Fibroblast of lung (primary cell): ENCODE data around the gene UHRF1. TPM values are rescaled to one million over a fixed set of nuclear protein-coding genes. Genes with fewer than 3 reads are reported as not detected.

Source experiments
- DNase-seq, 2 donors: peaks; one replicate each; pipeline versions ENCODE4 v3.0.0 to v3.0.0-alpha.2; 2010; ENCODE audit warnings: low read depth in 2 of 2
- H2AFZ ChIP-seq: 2 replicates; pipeline ENCODE4 v1.5.1; 2012; ENCODE audit warnings: low read length, control low read depth, inconsistent platforms
- H3K27ac ChIP-seq: 2 replicates; pipeline ENCODE4 v1.5.1; 2011; ENCODE audit warnings: low read length, control low read depth; ENCODE audit not compliant: insufficient read depth
- H3K27me3 ChIP-seq: 2 replicates; pipeline ENCODE4 v1.5.1; 2011; ENCODE audit warnings: mild to moderate bottlenecking, low read length; ENCODE audit not compliant: control insufficient read depth, insufficient read depth
- H3K36me3 ChIP-seq: 2 replicates; pipeline ENCODE4 v1.5.1; 2011; ENCODE audit warnings: low read length; ENCODE audit not compliant: control insufficient read depth, insufficient read depth
- H3K4me1 ChIP-seq: 2 replicates; pipeline ENCODE4 v1.5.1; 2011; ENCODE audit warnings: low read length; ENCODE audit not compliant: control insufficient read depth, insufficient read depth; ENCODE audit errors: extremely low read depth
- H3K4me2 ChIP-seq: 2 replicates; pipeline ENCODE4 v1.5.1; 2011; ENCODE audit warnings: low read length, control low read depth; ENCODE audit not compliant: insufficient read depth; ENCODE audit errors: extremely low read depth
- H3K4me3 ChIP-seq, 4 experiments: fragments of 200-600 bp in 1 of 4; sonication (generic) in 1 of 4; replicated peaks in 1 of 4; 2 replicates each; pipeline ENCODE4 v1.5.1; 2011 to 2016; ENCODE audit warnings: low read length in 4 of 4, low read depth in 3 of 4, mild to moderate bottlenecking in 3 of 4, control low read depth in 2 of 4, inconsistent platforms in 1 of 4, mixed read lengths in 1 of 4; ENCODE audit not compliant: insufficient read depth in 1 of 4; ENCODE audit errors: control extremely low read depth in 1 of 4
- H3K79me2 ChIP-seq: 2 replicates; pipeline ENCODE4 v1.5.1; 2012; ENCODE audit warnings: mild to moderate bottlenecking, low read length, inconsistent platforms; ENCODE audit not compliant: control insufficient read depth, insufficient read depth
- H3K9ac ChIP-seq: 2 replicates; pipeline ENCODE4 v1.5.1; 2011; ENCODE audit warnings: mild to moderate bottlenecking, low read length, control low read depth; ENCODE audit not compliant: insufficient read depth
- H3K9me3 ChIP-seq: 2 replicates; pipeline ENCODE4 v1.5.1; 2012; ENCODE audit warnings: low read depth, low read length; ENCODE audit not compliant: control insufficient read depth, insufficient read depth
- H4K20me1 ChIP-seq: 2 replicates; pipeline ENCODE4 v1.5.1; 2011; ENCODE audit warnings: low read length; ENCODE audit not compliant: control insufficient read depth, insufficient read depth; ENCODE audit errors: extremely low read depth
- EZH2 ChIP-seq: IDR thresholded peaks from 2 replicates; pipeline ENCODE4 v1.5.1; 2012; ENCODE audit warnings: low read length, control low read depth, mild to moderate bottlenecking; ENCODE audit errors: missing control alignments
- polyA plus RNA-seq, 2 donors: library from polyadenylated mRNA; depleted of rRNA in 1 of 2; stranded (reverse) in 1 of 2; unstranded in 1 of 2; fragments of >200 nt; gene quantifications; 2 replicates each; pipeline ENCODE4 v1.2.1, GENCODE V29; 2011 to 2012; ENCODE audit warnings: missing spikeins in 1 of 2
- total RNA-seq: library from RNA; depleted of rRNA; stranded (reverse); fragments of >200 nt; gene quantifications from 2 replicates; pipeline ENCODE4 v1.2.1, GENCODE V29; 2014
- TF ChIP-seq, protein P1 (sequence below), 2 donors: IDR thresholded peaks in 1 of 2; conservative IDR thresholded peaks in 1 of 2; 1 replicate in 1 of 2; 2 replicates in 1 of 2; pipeline ENCODE4 v1.5.1; 2011 to 2012; ENCODE audit warnings: low read length in 2 of 2, control low read depth in 1 of 2, inconsistent platforms in 1 of 2, low read depth in 1 of 2, mild to moderate bottlenecking in 1 of 2

UHRF1 gene
- total and polyA plus RNA-seq, 2 donors (not counting 1 experiment from before 2014, with no cell fraction given) = 11.6 to 15.0 TPM

DNA sequence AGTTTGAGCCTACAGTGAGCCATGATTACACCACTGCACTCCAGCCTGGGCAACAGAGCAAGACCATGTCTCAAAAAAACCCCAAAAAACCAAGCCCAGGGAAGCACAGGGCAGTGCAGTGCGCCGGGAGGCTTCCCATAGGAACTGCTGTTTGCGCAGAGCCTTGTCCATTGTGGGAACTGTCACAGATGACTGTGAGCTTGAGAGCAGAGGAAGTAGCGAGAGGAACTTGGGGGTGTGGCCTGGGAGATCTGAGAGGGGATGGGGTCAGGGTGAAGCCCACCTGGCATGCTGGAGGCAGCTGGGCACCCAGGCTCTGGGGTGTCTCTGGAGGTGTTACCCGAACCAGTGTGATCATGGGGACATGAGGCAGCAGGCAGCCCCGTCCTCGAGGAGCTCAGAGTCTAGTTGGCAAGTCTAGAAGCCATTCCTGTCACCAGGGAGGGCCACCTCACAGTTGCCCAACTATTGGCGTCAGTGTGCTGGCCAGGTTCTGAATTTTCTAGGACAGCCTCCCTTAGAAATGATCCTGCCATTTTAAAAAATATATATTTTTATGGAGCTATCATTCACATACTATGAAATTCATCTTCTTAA, 70.0 kb downstream of the UHRF1 start:
- no peak overlapping the region for H3K4me2 ChIP-seq
- no peaks in the 10 kb centered on the region for H3K27me3 ChIP-seq
- peaks cover 2% of the 10 kb centered on the region for H4K20me1 ChIP-seq
- no peak for DNase-seq
- no peak overlapping the region for H3K27ac ChIP-seq
- TF ChIP-seq, protein P1, sequence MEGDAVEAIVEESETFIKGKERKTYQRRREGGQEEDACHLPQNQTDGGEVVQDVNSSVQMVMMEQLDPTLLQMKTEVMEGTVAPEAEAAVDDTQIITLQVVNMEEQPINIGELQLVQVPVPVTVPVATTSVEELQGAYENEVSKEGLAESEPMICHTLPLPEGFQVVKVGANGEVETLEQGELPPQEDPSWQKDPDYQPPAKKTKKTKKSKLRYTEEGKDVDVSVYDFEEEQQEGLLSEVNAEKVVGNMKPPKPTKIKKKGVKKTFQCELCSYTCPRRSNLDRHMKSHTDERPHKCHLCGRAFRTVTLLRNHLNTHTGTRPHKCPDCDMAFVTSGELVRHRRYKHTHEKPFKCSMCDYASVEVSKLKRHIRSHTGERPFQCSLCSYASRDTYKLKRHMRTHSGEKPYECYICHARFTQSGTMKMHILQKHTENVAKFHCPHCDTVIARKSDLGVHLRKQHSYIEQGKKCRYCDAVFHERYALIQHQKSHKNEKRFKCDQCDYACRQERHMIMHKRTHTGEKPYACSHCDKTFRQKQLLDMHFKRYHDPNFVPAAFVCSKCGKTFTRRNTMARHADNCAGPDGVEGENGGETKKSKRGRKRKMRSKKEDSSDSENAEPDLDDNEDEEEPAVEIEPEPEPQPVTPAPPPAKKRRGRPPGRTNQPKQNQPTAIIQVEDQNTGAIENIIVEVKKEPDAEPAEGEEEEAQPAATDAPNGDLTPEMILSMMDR (conservative IDR thresholded peaks at IDR 0.05 in 1 of 2, IDR thresholded peaks at IDR 0.05 in 1 of 2; ENCODE audit: low read depth in 1 of 2, low read length in 2 of 2) = no peak
- no peak for TF ChIP-seq EZH2
- peaks cover 30% of the 10 kb centered on the region for H3K4me1 ChIP-seq
- H3K4me3 ChIP-seq = no peak overlapping the region
- peaks cover 52% of the 10 kb centered on the region for H3K79me2 ChIP-seq
- no peak overlapping the region for H3K9ac ChIP-seq
- H3K36me3 ChIP-seq = no peaks in the 10 kb centered on the region
- H3K9me3 ChIP-seq = no peaks in the 10 kb centered on the region
- no peak overlapping the region for H2AFZ ChIP-seq

DNA sequence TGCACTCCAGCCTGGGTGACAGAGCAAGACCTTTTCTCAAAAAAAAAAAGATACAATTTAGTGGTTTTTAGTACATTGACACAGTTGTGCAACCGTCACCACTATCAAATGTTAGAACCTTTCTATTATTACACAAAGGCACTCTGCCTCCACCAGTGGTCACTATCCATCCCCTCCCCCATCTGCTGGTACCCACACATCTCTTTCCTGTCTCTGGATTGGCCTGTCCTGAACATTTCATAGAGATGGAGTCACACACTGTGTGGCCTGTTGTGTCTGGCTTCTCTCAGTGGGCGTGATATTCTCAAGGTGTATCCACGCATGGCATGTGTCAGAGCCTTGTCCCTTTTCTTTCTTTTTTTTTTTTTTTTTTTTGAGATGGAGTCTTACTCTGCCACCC, 70.8 kb downstream of the UHRF1 start:
- H3K36me3 ChIP-seq = no peaks in the 10 kb centered on the region
- H3K9ac ChIP-seq = no peak overlapping the region
- no peaks in the 10 kb centered on the region for H3K27me3 ChIP-seq
- no peak overlapping the region for H3K4me2 ChIP-seq
- peak in 1 of 2 donors; percentile 68 for DNase-seq
- TF ChIP-seq, protein P1 (conservative IDR thresholded peaks at IDR 0.05 in 1 of 2, IDR thresholded peaks at IDR 0.05 in 1 of 2; ENCODE audit: low read depth in 1 of 2, low read length in 2 of 2) = no peak
- TF ChIP-seq EZH2 = no peak
- no peaks in the 10 kb centered on the region for H3K9me3 ChIP-seq
- H2AFZ ChIP-seq = no peak overlapping the region
- peaks cover 30% of the 10 kb centered on the region for H3K4me1 ChIP-seq
- peaks cover 2% of the 10 kb centered on the region for H4K20me1 ChIP-seq
- H3K79me2 ChIP-seq = peaks cover 51% of the 10 kb centered on the region
- H3K4me3 ChIP-seq = no peak overlapping the region
- no peak overlapping the region for H3K27ac ChIP-seq

DNA sequence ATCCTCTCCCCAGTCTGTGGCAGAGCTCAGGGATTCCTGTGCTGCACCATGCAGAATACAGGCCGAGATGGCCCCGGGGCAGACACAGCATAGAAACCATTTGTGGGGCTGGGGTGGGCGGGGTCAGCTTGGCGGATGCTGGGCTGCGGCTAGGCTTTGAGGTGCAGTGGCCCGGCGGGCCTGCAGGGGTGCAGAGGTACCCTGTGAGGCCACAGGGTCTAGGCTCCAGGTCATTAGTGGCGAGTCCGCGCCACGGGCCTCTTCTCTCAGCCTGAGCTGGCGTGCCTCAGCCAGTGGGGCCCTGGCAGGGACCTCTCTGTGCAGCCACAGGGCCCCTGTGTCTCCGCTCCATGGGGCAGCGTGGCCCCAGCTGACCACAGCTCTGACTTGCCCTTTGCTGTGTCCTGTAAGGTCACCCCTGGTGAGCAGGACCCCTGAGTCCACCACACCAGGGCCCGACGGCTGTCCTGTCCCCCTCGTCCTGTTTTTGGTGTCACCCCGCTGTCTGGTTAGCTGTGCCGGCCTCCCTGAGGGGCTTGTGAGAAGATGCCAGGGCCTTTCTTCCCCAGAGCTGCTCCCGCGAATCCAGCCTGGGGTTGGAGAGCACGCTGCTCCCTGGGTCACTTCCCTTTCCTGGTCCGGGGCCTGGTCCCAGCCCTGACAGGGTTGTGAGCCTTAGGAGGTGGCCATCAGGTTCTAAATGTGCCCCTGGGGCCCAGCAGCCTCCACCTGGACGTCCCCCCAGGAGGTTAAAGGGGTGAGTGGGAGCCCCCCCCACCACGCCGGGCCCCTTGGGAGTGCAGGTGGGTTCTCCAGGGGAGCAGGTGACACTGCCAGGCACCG, 71.8 kb downstream of the UHRF1 start:
- H2AFZ ChIP-seq = no peak overlapping the region
- DNase-seq = no peak
- H3K4me2 ChIP-seq = no peak overlapping the region
- peaks cover 47% of the 10 kb centered on the region for H3K79me2 ChIP-seq
- no peaks in the 10 kb centered on the region for H3K27me3 ChIP-seq
- H3K27ac ChIP-seq = no peak overlapping the region
- H3K9me3 ChIP-seq = no peaks in the 10 kb centered on the region
- TF ChIP-seq, protein P1 (conservative IDR thresholded peaks at IDR 0.05 in 1 of 2, IDR thresholded peaks at IDR 0.05 in 1 of 2; ENCODE audit: low read depth in 1 of 2, low read length in 2 of 2) = no peak
- TF ChIP-seq EZH2 = no peak
- peaks cover 23% of the 10 kb centered on the region for H3K4me1 ChIP-seq
- peaks cover 2% of the 10 kb centered on the region for H4K20me1 ChIP-seq
- no peak overlapping the region for H3K9ac ChIP-seq
- H3K4me3 ChIP-seq = no peak overlapping the region
- no peaks in the 10 kb centered on the region for H3K36me3 ChIP-seq
